GM21717 (cell line): ENCODE data around the gene SUGT1.
"Not testable (repeated sequence)": the region's sequence is repeated elsewhere in the genome, so short reads cannot be mapped to it uniquely, and the experiment has no call there.

Experiments
- ATAC-seq: cut with Tn5 transposase; IDR thresholded peaks from one replicate; pipeline ENCODE4 v1.9.1; 2021; ENCODE audit warnings: mild to moderate bottlenecking, moderate library complexity; ENCODE audit not compliant: unreplicated experiment

The SUGT1 gene

DNA sequence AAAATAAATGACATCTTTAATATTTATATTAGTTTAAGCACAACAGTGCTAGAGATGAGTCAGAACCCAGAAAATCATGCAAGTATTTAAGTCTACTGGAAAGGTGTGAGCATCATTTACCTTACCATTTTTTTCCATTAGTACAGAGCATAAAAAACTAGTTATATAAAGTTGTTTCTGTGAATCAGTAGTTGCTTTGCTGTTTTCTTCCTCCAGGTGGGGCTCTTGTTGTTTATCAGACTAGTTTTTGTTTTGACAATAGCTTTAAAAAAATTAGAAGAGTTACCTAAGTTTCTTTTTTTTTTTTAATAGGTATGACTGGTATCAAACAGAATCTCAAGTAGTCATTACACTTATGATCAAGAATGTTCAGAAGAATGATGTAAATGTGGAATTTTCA is 12.7 kb downstream of the SUGT1 start:
- no peak for ATAC-seq

DNA sequence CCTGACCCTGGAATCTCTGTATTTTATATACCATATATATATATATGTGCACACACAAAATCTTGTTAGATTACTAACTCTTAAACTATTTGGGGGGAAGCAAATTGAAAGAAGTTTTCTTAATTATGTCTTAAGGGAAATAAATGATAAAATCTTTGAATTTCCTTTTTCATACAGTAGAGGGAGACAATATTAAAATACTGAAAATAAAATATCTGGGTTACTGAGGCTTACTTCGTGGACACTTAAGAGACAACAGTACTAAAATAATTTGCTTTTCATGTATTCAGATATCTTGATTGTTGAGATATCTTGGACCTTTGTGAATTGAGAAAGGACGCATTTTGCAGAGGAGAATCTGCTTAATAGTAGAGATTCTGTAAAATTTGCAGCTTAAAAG is 17.0 kb downstream of the SUGT1 start:
- no peak for ATAC-seq

DNA sequence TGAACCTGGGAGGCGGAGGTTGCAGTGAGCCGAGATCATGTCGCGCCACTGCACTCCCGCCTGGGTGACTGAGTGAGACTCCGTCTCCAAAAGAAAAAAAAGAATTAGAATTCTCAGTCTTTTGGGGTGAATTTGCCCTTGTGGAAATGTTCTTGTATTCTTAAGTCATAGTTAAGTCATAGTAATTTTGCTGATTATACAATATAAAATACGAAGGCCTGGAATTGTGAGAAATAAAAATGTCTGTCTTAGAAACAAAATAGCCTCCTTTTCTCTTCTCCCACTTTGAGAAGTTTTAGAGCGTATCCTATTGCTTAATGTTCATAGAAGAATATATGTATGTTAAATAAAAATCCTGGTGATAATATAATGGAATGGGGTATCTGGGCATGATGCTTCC is 18.1 kb downstream of the SUGT1 start:
- no peak for ATAC-seq

DNA sequence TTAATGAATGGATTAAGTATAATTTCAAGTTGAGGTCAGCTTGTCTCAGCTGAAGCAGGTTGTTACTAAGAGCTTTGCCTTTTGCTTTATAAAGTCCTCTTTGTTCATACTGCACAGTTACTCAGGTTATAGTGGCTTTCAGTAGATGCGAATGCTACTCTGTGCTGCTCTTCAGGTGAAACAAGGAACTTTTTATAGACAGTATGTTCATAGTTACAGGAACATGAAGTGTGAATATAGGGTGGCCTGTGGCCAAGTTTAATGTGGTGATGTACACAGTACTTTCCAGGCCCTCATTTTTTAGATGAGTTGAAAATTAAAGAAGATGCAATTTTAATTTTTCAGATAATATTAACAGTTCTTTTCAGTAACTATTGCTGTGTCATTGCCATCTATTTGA is 20.8 kb downstream of the SUGT1 start:
- ATAC-seq: no peak

DNA sequence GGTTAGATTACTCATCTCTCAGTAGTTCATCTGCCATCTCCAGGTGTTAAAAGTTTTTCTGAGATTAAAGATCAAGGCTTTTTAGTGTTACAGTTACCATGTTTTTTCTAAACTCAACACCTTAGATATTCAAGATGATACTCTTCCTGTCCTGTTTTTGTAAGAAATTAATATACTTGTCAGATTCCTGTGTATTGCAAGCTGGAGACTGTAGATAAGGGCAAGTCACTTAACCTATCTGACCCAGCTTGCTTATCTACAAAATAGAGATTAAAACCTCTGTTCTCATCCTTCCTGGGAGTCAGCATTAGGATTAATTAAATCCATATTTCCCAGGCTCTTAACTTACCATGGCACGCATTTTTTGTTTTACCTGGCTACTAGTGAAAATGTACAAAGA is 25.2 kb downstream of the SUGT1 start:
- ATAC-seq: no peak

DNA sequence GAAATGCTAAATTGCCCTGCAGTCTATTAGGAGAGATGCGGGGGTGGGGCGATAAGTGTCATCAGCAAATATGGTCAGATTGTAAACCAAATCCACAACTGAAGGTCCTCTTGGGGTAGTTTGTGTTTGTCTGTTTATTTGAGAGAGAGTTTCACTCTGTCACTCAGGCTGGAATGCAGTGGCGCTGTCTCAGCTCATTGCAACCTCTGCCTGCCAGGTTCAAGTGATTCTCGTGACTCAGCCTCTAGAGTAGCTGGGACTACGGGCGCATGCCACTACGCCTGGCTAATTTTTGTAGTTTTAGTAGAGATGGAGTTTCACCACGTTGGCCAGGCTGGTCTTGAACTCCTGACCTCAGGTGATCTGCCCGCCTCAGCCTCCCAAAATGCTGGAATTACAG is 33.2 kb downstream of the SUGT1 start:
- ATAC-seq: not testable (repeated sequence)

DNA sequence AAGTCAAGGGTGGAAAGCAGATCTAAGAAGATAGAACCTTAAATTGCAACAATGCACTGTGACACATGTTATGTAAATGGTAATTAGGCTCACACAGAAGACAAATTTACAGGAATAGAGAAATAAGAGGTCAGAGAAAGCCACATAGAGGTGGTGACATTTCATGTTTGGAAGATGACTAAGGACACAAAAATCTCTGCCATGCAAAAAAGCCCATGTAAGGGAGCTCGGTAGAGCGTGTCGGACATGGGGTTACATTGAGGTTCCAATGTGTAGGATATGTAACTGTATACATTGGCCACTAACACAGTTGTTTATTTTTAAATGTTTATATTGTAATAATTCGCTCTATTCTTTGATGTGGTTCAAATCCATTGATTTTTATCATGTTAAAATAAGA is 33.7 kb downstream of the SUGT1 start:
- no peak for ATAC-seq

DNA sequence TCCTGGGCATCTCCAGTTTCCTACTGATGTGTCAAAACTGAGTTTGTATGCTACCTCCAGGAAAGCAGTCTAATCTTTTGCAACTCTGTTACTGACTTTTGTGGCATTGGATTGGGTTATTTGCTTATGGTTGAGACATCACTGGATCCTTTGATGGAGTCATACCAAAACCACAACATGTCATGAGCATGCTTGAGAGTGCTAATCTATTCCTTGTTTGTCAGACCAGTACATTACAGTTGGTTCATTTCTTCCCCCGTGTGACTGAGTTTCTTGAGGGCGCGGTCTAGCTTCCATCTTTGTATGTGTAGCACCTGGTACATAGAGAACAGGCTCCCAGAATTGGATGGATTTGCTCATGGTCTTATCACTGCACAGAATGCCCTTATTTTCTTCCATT is 43.2 kb downstream of the SUGT1 start:
- ATAC-seq: peak; percentile 64

DNA sequence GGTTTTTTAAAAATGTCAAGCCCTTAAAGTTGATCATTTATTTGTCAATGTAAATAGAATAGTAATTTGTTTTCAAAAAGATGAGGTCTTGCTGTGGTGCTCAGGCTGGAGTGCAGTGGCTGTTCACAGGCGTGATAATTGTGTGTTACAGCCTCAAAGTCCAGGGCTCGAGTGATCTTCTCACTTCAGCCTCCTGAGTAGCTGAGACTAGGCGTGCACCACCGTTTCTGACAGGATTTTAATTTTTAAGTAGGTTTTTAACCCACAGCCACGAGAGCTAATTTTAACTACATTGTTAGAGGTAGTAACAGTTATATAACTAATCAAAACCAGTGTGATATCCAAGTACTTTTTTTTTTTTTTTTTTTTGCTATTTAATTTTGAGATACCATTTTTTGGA is 43.9 kb downstream of the SUGT1 start:
- ATAC-seq: no peak

DNA sequence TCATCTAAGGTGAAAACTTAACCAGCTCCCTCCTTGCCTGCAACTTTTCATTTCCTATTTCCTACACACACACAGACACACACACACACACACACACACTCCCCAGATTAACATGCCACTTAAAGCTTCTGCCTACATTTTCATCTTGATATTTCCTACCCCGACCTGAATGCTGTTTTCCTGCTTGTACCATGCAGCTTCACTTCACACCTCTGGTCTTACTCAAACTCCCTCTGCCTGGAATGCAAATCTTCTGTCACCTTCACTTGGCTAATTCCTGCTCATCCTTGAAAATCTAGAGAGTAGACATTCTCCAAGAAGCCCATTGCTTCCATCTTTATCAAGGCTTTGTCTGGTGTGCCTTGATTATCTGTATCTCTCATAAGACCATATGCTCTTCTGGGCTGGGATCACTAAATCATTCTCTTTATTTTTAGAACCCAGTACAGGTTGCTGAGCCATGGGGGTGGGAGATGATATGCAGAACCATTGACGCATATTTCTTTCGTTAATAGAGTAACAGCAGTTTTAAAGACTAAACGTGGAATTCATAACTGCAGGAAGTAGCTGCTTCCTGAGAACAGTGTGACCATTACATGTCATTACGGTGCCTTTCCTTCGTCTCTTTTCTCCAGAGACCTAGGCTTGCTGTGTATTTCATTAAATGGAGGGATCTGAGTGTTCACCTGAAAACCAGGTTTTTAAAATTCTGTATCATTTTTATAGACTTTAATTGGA is 49.3 kb downstream of the SUGT1 start:
- ATAC-seq: no peak

DNA sequence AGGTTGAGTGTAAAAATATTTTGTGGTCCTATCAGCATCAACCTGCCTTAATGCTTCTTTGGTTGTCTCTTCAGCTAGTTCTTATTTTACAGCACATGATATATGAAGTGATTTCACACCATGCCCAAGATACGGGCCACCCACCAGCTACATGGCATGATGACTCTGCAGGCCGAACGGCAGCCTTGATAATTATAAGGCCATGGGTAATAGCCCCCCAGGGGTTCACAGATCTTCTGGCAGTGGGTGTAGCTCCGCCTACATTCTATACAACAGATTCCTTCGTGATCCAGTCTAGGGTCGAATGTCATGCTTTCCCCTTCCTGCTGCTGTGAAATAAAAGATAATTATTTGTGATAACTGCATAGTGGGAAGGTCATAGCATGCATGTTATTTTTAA is 50.8 kb downstream of the SUGT1 start:
- ATAC-seq: no peak

DNA sequence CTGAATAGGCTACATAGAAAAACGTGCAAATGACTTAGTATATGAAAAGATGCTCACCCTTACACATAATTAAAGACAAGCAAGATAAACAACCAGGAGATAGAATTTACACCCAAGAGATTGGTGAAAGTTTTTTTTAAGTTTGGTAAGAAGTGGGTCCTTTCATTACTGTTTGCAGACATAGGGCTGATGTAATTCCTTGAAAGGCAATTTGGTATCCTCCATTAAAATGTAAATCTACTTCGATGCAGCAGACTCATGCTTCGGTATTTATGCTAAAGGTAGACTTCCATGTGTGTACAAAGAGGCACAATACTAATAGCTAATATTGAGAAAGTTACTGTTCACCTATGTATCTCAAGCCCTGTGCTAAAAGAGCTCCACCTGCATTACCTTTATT is 53.4 kb downstream of the SUGT1 start:
- no peak for ATAC-seq

DNA sequence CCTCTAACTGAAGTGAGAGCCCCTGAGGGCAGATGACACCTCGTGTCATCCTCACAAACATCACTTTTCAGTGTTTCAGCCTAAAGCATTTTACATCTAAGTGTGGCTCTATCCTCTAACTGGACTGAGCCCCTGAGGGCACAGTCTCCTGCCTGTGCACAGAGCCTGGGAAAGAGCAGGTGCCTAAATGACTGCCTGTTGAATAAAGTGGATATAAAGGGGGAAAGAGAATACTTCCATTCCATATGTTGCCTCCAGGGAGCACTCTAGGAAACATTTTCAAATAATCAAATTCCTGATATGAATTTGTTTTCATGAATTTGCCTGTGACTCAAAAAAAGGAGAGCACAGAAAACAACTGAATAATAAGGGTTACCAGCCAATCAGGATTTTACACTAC is 54.7 kb downstream of the SUGT1 start:
- no peak for ATAC-seq

DNA sequence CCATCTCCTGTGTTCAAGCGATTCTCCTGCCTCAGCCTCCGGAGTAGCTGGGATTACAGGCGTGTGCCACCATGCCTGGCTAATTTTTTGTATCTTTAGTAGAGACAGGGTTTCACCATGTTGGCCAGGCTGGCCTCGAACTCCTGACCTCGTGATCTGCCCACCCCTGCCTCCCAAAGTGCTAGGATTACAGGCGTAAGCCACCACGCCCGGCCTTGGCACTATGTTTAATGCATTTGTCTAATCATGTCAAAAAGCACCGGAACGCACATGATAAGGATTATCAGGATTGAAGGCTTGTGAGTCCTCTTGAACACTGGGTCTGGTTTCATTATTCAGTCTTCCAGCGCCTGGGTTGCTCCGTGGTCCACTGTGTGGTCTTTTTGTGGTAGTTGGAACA is 55.6 kb downstream of the SUGT1 start:
- ATAC-seq: not testable (repeated sequence)

DNA sequence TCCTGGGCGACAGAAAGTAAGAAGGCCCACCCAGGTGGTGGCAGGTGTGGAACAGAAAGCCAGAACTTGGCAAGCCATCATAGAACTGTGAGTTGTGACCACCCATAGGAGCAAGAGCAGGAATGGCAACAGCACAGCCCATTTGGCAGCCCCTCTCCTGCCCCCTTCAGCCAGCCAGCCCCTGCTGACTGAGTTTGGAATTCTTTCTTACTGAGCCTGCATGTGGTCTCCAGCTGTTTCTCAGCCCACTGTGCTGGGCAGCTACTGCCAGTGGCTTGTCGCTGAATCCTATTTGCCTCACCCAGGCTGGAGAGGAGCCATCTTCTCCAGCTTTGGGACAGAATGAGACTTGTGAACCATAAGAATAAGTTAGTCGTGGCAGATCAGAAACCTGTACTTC is 58.6 kb downstream of the SUGT1 start:
- ATAC-seq: no peak

DNA sequence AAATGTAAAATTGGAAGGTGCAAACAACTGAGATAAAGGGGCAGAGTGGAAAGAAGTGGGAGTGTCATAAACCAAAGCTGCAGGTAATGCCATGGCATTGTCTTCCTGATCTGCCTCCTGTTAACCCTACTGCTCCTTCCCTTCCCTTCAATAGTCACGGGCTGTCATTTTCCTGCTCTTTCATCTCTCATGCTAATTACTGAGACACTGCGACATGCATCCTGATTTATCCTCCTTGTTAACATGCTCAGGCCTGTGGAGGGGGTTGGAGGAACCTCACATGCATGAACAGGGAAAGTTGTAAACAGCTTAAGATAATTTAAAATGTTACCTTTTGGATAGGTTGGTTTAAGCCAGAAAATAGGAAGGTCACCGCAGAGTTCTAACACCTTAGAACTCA is 59.7 kb downstream of the SUGT1 start:
- no peak for ATAC-seq

DNA sequence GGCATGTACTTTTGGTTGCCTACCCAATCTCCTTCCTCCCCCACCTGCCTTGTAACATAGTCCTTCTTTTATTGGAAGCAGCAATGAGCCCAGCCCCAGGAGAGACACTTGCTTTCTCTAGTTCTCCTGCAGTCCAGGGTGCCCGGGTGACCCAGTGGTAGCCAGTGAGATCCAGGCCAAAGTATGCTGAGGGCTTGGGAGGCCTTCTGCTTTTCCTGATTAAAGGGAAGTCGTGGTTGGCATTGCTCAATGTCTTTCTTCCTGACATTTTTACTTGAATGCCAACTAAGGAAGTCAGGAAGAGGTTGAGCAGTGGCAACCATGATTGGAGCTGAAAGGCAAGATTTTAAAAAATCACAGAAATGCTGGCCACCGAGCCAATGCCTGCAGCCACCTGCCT is 61.3 kb downstream of the SUGT1 start:
- no peak for ATAC-seq

DNA sequence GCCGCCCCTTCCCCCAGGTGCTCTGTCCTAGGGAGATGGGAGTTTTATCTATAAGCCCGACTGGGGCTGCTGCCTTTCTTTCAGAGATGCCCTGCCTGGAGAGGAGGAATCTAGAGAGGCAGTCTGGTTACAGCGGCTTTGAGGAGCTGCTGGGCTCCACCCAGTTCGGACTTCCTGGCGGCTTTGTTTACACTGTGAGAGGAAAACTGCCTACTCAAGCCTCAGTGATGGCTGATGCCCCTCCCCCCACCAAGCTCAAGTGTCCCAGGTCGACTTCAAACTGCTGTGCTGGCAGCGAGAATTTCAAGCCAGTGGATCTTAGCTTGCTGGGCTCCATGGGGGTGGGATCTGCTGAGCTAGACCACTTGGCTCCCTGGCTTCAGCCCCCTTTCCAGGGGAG is 68.3 kb downstream of the SUGT1 start:
- ATAC-seq: not testable (repeated sequence)

DNA sequence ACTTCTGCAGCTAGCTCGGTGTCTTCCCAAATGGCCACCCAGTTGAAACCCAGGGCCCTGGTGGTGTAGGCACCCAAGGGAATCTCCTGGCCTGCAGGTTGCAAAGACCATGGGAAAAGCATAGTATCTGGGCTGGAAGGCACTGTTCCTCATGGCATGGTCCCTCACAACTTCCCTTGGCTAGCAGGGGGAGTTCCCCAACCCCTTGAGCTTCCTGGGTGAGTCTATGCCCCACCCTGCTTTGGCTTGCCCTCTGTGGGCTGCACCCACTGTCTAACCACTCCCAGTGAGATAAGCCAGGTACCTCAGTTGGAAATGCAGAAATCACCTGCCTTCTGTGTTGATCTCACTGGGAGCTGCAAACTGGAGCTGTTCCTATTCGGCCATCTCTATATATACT is 68.7 kb downstream of the SUGT1 start:
- ATAC-seq: not testable (repeated sequence)

DNA sequence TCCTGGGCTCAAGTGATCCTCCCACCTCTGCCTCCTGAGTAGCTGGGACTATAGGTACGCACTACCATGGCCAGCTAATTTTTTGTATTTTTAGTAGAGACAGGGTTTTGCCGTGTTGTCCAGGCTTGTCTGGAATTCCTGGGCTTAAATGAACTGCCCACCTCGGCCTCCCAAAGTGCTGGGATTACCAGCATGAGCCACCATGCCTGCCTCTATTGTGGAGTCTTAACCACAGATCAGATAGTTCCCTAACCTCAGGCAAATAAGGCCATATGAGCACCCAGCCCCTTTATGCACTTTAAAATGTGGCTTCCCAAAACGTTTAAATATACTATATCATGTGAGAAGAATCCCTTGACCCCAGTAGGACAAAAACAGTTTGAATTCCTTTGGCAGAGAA is 70.5 kb downstream of the SUGT1 start:
- no peak for ATAC-seq

DNA sequence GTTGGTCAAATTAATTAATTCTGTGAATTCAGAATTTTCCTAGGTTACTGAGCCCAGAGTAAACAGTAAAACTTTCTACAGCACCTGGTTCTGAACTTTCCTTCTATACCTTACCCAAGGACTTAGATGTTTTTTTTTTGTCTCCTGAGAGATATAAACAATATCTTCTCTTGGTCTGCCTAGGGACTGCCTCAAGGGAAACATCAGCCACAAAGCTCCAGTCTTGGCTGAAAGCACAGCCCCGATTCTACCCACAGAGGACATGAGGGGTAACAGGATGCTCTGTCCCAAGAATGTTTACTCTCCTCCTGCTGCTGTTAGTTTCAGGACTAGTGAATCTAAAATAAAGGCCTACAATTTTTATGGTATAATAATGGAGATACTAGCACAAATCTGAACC is 72.7 kb downstream of the SUGT1 start:
- no peak for ATAC-seq

DNA sequence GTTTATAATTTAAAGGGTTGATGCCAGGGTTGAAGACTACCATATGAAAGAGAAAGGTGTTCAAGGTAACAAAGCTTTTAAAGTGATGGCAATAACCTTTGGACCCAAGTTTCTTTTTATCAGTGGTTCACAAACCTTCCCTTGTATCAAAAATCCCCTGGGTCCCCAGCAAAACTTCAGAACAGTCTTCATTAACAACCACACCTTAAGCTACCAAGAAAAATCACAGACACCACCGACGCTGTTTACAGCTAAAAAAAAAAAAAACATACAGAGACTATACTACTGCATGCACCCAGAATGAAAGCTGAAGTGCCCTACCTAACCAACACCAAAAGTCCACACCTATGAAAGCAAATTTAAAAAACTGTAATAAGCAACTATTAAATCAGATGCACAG is 73.6 kb downstream of the SUGT1 start:
- no peak for ATAC-seq

DNA sequence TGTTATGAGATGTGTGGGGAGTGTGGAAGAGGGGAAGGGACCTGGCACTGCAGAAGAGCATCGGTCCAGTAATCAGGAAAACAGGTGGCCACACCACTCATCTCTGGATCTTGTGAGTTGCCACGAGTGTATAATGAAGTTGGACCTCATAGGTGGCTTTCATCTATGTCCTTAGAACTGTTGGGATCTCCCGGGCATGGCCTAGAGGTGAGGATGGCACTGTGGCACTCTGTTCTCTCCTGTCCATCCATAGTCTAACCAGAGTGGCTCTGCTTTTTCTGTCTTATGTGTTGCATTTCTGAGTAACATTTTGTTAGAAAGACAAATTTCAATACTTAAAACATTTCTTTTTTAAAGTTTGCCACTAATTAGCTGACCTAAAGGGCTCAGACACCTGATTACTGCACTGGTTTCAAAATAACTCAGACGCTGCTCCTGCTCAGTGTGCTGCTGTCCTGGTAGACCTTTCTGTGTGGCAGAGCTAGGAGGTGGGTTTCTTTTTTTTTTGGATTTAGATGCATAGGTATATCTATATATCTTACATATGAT is 81.5 kb downstream of the SUGT1 start:
- no peak for ATAC-seq
